Measurements from ENCODE around the gene MLST8. TPM values are rescaled to one million over a fixed set of nuclear protein-coding genes. Genes with fewer than 3 reads are reported as not detected.

Gene MLST8
- total RNA-seq, 2 donors from 2014 or later: 35.6 to 45.0 TPM

GRCh38 chr16:2194852-2195321, 10.4 kb upstream of the MLST8 start:
- DNase-seq (ENCODE audit: low spot score): no peak
- H3K27ac ChIP-seq: no peak overlapping the region
- no peak overlapping the region for H3K4me3 ChIP-seq
- H3K9me3 ChIP-seq: no peaks in the 10 kb centered on the region
- peaks cover 0 to 17% of the 10 kb centered on the region in 2 donors for H3K4me1 ChIP-seq
- TF ChIP-seq CTCF (IDR thresholded peaks at IDR 0.05): peak in 1 of 2 donors; percentile 38
- H3K27me3 ChIP-seq: peaks cover 0 to 6% of the 10 kb centered on the region in 2 donors
- H3K36me3 ChIP-seq: no peaks in the 10 kb centered on the region

- H3K36me3 ChIP-seq: no peaks in the 10 kb centered on the region
- DNase-seq (ENCODE audit: low spot score): no peak
- no peak overlapping the region for H3K27ac ChIP-seq
- H3K4me1 ChIP-seq: peaks cover 0 to 17% of the 10 kb centered on the region in 2 donors
- H3K9me3 ChIP-seq: no peaks in the 10 kb centered on the region
- H3K27me3 ChIP-seq: peaks cover 0 to 6% of the 10 kb centered on the region in 2 donors
- peak overlapping the region; percentile 42 to 54 for H3K4me3 ChIP-seq
- TF ChIP-seq CTCF (IDR thresholded peaks at IDR 0.05): no peak
Observed at GRCh38 chr16:2195322-2196161, 9.7 kb upstream of the MLST8 start.

GRCh38 chr16:2196162-2196980, 8.9 kb upstream of the MLST8 start, which contains the start of gene CASKIN1:
CASKIN1 (minus strand) TSS chr16:2196605; CDS start chr16:2196432, 173 bp downstream.
- H3K36me3 ChIP-seq: no peaks in the 10 kb centered on the region
- H3K9me3 ChIP-seq: no peaks in the 10 kb centered on the region
- no peak within 1 kb of the TSS for H3K27ac ChIP-seq
- peak within 1 kb of the TSS; percentile 42 to 54 for H3K4me3 ChIP-seq
- H3K27me3 ChIP-seq: peaks cover 0 to 6% of the 10 kb centered on the region in 2 donors
- H3K4me1 ChIP-seq: peaks cover 0 to 11% of the 10 kb centered on the region in 2 donors
- DNase-seq (ENCODE audit: low spot score): no peak
- TF ChIP-seq CTCF (IDR thresholded peaks at IDR 0.05): no peak

GRCh38 chr16:2196981-2197511, 8.2 kb upstream of the MLST8 start:
- no peak for DNase-seq (ENCODE audit: low spot score)
- peaks cover 0 to 11% of the 10 kb centered on the region in 2 donors for H3K4me1 ChIP-seq
- no peak for TF ChIP-seq CTCF (IDR thresholded peaks at IDR 0.05)
- peak overlapping the region in 1 of 2 donors; percentile 42 for H3K4me3 ChIP-seq
- no peaks in the 10 kb centered on the region for H3K36me3 ChIP-seq
- H3K27me3 ChIP-seq: peaks cover 0 to 6% of the 10 kb centered on the region in 2 donors
- H3K9me3 ChIP-seq: no peaks in the 10 kb centered on the region
- H3K27ac ChIP-seq: no peak overlapping the region

GRCh38 chr16:2197765-2198164, 7.5 kb upstream of the MLST8 start:
- Histone ChIP-seq H3K4me3 (no peak overlapping the region), H3K27ac (no peak overlapping the region), H3K9me3 (no peaks in the 10 kb centered on the region), H3K27me3 (peaks cover 0 to 6% of the 10 kb centered on the region in 2 donors), H3K4me1 (peaks cover 0 to 11% of the 10 kb centered on the region in 2 donors), H3K36me3 (no peaks in the 10 kb centered on the region)
- no peak for TF ChIP-seq CTCF (IDR thresholded peaks at IDR 0.05)
- DNase-seq (ENCODE audit: low spot score): no peak
